ENCODE results near the gene KCNQ1.

KCNQ1 gene

DNA sequence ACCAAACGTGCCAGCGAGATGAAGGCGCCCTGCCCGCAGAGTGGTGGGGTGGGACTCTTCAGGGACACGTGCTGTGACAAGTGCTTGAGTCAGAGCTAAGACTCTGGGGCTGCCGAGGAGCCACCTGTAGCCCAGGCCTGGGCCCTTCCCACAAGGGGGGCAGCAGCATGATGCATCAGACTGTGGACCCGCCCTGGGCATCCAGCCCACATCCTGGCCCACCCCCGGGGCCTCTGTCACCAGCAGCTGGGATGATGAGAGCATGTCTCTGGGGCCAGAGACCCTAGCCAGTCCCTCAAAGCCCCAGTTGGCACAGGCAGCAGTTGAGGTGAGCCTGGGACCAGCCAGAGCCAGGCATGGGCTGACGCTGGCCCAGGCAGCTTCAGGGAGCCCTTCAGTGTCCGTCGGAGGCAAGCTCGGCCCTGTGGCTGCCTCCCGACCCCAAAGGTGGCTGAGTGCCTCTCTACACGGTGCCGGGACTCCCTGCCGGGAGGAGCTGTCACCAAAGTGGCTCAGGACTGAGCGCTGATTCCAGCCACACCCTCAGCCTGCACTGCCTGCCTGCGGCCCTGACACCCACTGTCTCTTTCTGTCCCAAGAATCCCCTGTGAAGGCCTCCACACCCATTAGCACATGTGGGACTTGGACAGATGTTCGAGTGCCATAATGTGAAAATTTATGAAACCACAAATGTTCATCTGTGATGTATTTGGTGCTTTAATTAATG is 399.5 kb downstream of the KCNQ1 start:
- no peaks in the 10 kb centered on the region for H3K36me3 ChIP-seq
- H3K27me3 ChIP-seq: no peaks in the 10 kb centered on the region
- DNase-seq: no peak
- H3K4me1 ChIP-seq: no peaks in the 10 kb centered on the region
- H3K9me3 ChIP-seq: no peaks in the 10 kb centered on the region
- no peak overlapping the region for H3K4me3 ChIP-seq (ENCODE audit: low read depth, low read length)
- TF ChIP-seq, protein P1, sequence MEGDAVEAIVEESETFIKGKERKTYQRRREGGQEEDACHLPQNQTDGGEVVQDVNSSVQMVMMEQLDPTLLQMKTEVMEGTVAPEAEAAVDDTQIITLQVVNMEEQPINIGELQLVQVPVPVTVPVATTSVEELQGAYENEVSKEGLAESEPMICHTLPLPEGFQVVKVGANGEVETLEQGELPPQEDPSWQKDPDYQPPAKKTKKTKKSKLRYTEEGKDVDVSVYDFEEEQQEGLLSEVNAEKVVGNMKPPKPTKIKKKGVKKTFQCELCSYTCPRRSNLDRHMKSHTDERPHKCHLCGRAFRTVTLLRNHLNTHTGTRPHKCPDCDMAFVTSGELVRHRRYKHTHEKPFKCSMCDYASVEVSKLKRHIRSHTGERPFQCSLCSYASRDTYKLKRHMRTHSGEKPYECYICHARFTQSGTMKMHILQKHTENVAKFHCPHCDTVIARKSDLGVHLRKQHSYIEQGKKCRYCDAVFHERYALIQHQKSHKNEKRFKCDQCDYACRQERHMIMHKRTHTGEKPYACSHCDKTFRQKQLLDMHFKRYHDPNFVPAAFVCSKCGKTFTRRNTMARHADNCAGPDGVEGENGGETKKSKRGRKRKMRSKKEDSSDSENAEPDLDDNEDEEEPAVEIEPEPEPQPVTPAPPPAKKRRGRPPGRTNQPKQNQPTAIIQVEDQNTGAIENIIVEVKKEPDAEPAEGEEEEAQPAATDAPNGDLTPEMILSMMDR (IDR thresholded peaks at IDR 0.05; ENCODE audit: low read depth, low read length): no peak

- TF ChIP-seq, protein P1 (IDR thresholded peaks at IDR 0.05; ENCODE audit: low read depth, low read length): no peak
- DNase-seq: no peak
- Histone ChIP-seq H3K4me3 (ENCODE audit: low read depth, low read length) (no peak overlapping the region), H3K27me3 (no peaks in the 10 kb centered on the region), H3K36me3 (no peaks in the 10 kb centered on the region), H3K9me3 (no peaks in the 10 kb centered on the region), H3K4me1 (no peaks in the 10 kb centered on the region)
Measured at GRCh38 chr11:2844996-2845395, 400.2 kb downstream of the KCNQ1 start.

DNA sequence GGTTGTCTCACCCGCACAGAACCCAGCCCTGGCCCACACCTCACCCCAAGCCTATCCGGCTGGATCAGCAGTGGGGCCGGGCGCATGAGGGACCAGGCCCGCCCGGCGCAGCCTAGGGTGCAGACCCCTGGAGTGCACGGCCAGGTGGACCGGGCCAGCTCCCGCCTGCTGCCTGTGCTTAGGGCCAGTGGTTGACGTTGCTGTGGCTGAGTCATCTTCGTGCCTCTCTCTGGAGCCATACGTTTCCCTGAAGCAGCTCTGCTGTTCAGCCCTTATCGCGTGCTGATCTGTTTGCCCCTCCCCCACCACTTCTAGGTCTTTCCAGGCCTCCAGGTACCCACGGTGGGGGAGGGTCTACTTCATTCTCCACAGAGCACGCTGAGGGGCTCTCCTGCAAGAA is 401.2 kb downstream of the KCNQ1 start:
- no peaks in the 10 kb centered on the region for H3K9me3 ChIP-seq
- H3K4me3 ChIP-seq (ENCODE audit: low read depth, low read length): no peak overlapping the region
- H3K27me3 ChIP-seq: no peaks in the 10 kb centered on the region
- TF ChIP-seq, protein P1 (IDR thresholded peaks at IDR 0.05; ENCODE audit: low read depth, low read length): no peak
- H3K36me3 ChIP-seq: no peaks in the 10 kb centered on the region
- H3K4me1 ChIP-seq: no peaks in the 10 kb centered on the region
- DNase-seq: peak; percentile 32

DNA sequence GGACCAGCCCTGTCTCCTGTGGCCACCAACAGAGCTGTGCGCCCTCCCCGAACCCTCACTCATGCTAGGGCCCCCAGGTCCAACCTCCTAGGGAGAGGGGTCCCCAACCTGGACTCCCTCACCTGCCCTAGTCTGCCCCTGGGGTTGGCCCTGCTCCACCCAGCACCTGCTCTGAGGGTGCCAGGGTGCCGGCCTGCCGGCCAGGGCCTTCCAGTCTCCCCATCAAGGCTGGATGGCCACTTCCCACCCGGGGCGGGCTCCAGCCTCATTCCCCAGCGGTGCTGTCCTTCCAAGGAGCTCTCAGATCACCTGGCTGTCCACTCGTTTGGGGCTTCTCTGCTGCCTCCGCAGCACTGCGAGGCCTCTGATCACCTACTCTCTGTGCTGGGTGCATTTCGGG is 401.7 kb downstream of the KCNQ1 start:
- Histone ChIP-seq H3K9me3 (no peaks in the 10 kb centered on the region), H3K4me1 (no peaks in the 10 kb centered on the region), H3K36me3 (no peaks in the 10 kb centered on the region), H3K27me3 (no peaks in the 10 kb centered on the region), H3K4me3 (ENCODE audit: low read depth, low read length) (no peak overlapping the region)
- no peak for DNase-seq
- TF ChIP-seq, protein P1 (IDR thresholded peaks at IDR 0.05; ENCODE audit: low read depth, low read length): no peak

GRCh38 chr11:2847561-2847960 is 402.8 kb downstream of the KCNQ1 start:
- DNase-seq: no peak
- TF ChIP-seq, protein P1 (IDR thresholded peaks at IDR 0.05; ENCODE audit: low read depth, low read length): no peak
- no peaks in the 10 kb centered on the region for H3K27me3 ChIP-seq

GRCh38 chr11:2848497-2848896 is 403.7 kb downstream of the KCNQ1 start:
- Histone ChIP-seq H3K4me1 (no peaks in the 10 kb centered on the region), H3K4me3 (ENCODE audit: low read depth, low read length) (no peak overlapping the region), H3K27me3 (no peaks in the 10 kb centered on the region), H3K9me3 (no peaks in the 10 kb centered on the region), H3K36me3 (no peaks in the 10 kb centered on the region)
- DNase-seq: no peak
- TF ChIP-seq, protein P1 (IDR thresholded peaks at IDR 0.05; ENCODE audit: low read depth, low read length): no peak

More at GRCh38 chr11:2847561-2847960, 402.8 kb downstream of the KCNQ1 start:
- Histone ChIP-seq H3K4me3 (ENCODE audit: low read depth, low read length) (no peak overlapping the region), H3K9me3 (no peaks in the 10 kb centered on the region), H3K4me1 (no peaks in the 10 kb centered on the region), H3K36me3 (no peaks in the 10 kb centered on the region)

Data from BE2C (cell line).